Raji (cell line): ENCODE data around the gene CCDC12.

ENCODE experiments used
- POLR2A ChIP-seq: IDR thresholded peaks from 2 replicates; pipeline ENCODE4 v1.6.1; 2011; ENCODE audit warnings: low read depth, low read length, control low read depth; ENCODE audit not compliant: insufficient read depth

The CCDC12 gene

GRCh38 chr3:46909535-46910161 lies 66.9 kb downstream of the CCDC12 start:
- TF ChIP-seq POLR2A: no peak

GRCh38 chr3:46908986-46909534 lies 67.5 kb downstream of the CCDC12 start:
- TF ChIP-seq POLR2A: no peak

- no peak for TF ChIP-seq POLR2A
Observed at GRCh38 chr3:46908294-46908985, 68.1 kb downstream of the CCDC12 start.

- no peak for TF ChIP-seq POLR2A
Observed at GRCh38 chr3:46907960-46908293, 68.6 kb downstream of the CCDC12 start.

GRCh38 chr3:46907271-46907670 lies 69.3 kb downstream of the CCDC12 start:
- no peak for TF ChIP-seq POLR2A

- TF ChIP-seq POLR2A: no peak
Observed at GRCh38 chr3:46906471-46907058, 70.0 kb downstream of the CCDC12 start.

- TF ChIP-seq POLR2A: no peak
Observed at GRCh38 chr3:46905661-46906451, 70.7 kb downstream of the CCDC12 start.

- TF ChIP-seq POLR2A: no peak
Observed at GRCh38 chr3:46905213-46905560, 71.4 kb downstream of the CCDC12 start.

GRCh38 chr3:46904303-46905212 lies 72.0 kb downstream of the CCDC12 start:
- no peak for TF ChIP-seq POLR2A

- no peak for TF ChIP-seq POLR2A
Observed at GRCh38 chr3:46903341-46904302, 72.9 kb downstream of the CCDC12 start.

- TF ChIP-seq POLR2A: no peak
Observed at GRCh38 chr3:46902188-46902631, 74.3 kb downstream of the CCDC12 start.

- TF ChIP-seq POLR2A: no peak
Observed at GRCh38 chr3:46901591-46902187, 74.9 kb downstream of the CCDC12 start.

GRCh38 chr3:46901061-46901460 lies 75.5 kb downstream of the CCDC12 start:
- no peak for TF ChIP-seq POLR2A
